IMR-90 (cell line): Measurements from ENCODE around the gene COL5A1. TPM values are rescaled to one million over a fixed set of nuclear protein-coding genes. Genes with fewer than 3 reads are reported as not detected.

ENCODE experiments used
- ATAC-seq: fragments of 200-7000 bp; cut with Tn5 transposase; 2 replicates; pipeline ENCODE4 v1.9.1; 2020; ENCODE audit warnings: low read depth, mild to moderate bottlenecking, moderate library complexity
- BruUV-seq: library from RNA; stranded (reverse); fragments of 400-500 nt; replicated peaks from 2 replicates; lab custom pipeline; 2021; lab: Mats Ljungman, UMichigan
- CTCF ChIA-PET: fragments of 300-600 bp; formaldehyde crosslinking; extraction: SDS; loops from one replicate; lab custom pipeline; 2021; ENCODE audit warnings: antibody characterized with exemption; lab: Yijun Ruan, JAX
- POLR2A ChIA-PET: fragments of 300-600 bp; sonication (Branson Sonifier 250); formaldehyde crosslinking; loops from one replicate; lab custom pipeline; 2022; ENCODE audit warnings: antibody characterized with exemption; ENCODE audit not compliant: unreplicated experiment; lab: Charles Lee
- DNase-seq: peaks from one replicate; pipeline ENCODE4 v3.0.0; 2013
- H2AFZ ChIP-seq: replicated peaks from 2 replicates; pipeline ENCODE3; 2013; ENCODE audit warnings: low read length, mild to moderate bottlenecking; ENCODE audit not compliant: poor library complexity
- H2AK5ac ChIP-seq: 2 replicates; pipeline ENCODE4 v1.6.1; 2013; ENCODE audit warnings: low read depth, low read length, inconsistent platforms
- H2AK9ac ChIP-seq: replicated peaks from 2 replicates; pipeline ENCODE3; 2013; ENCODE audit warnings: mild to moderate bottlenecking, low read depth, low read length, moderate library complexity; ENCODE audit not compliant: poor library complexity
- H2BK120ac ChIP-seq: 2 replicates; pipeline ENCODE4 v1.6.1; 2013; ENCODE audit warnings: low read depth, low read length, inconsistent platforms
- H2BK15ac ChIP-seq: 3 replicates; pipeline ENCODE4 v1.6.1; 2013; ENCODE audit warnings: low read depth, low read length, inconsistent platforms
- H2BK20ac ChIP-seq: 2 replicates; pipeline ENCODE4 v1.6.1; 2013; ENCODE audit warnings: low read depth, mild to moderate bottlenecking, inconsistent platforms, low read length, moderate library complexity
- H2BK5ac ChIP-seq: 2 replicates; pipeline ENCODE4 v1.6.1; 2013; ENCODE audit warnings: mild to moderate bottlenecking, low read depth, low read length, inconsistent platforms; ENCODE audit not compliant: poor library complexity, severe bottlenecking
- H3K14ac ChIP-seq: replicated peaks from 2 replicates; pipeline ENCODE4 v1.6.1; 2013; ENCODE audit warnings: low read depth, low read length, inconsistent platforms
- H3K18ac ChIP-seq: 2 replicates; pipeline ENCODE4 v1.6.1; 2013; ENCODE audit warnings: low read depth, low read length, control low read depth
- H3K23ac ChIP-seq: 2 replicates; pipeline ENCODE4 v1.6.1; 2013; ENCODE audit warnings: low read depth, low read length, inconsistent platforms
- H3K27ac ChIP-seq: 2 replicates; pipeline ENCODE4 v1.5.1; 2013; ENCODE audit warnings: mild to moderate bottlenecking, control low read depth, low read length; ENCODE audit not compliant: insufficient read depth
- H3K27me3 ChIP-seq: 2 replicates; pipeline ENCODE4 v1.6.1; 2013; ENCODE audit warnings: low read length; ENCODE audit not compliant: control insufficient read depth, insufficient read depth
- H3K36me3 ChIP-seq: 2 replicates; pipeline ENCODE4 v1.6.1; 2013; ENCODE audit warnings: low read length, mixed read lengths; ENCODE audit not compliant: control insufficient read depth, insufficient read depth
- H3K4ac ChIP-seq: 2 replicates; pipeline ENCODE4 v1.6.1; 2013; ENCODE audit warnings: low read depth, low read length, inconsistent platforms
- H3K4me1 ChIP-seq: 2 replicates; pipeline ENCODE4 v1.6.1; 2013; ENCODE audit warnings: low read length, mixed read lengths; ENCODE audit not compliant: control insufficient read depth, insufficient read depth
- H3K4me2 ChIP-seq: 2 replicates; pipeline ENCODE4 v1.6.1; 2013; ENCODE audit warnings: low read depth, mild to moderate bottlenecking, control low read depth, low read length, moderate library complexity
- H3K4me3 ChIP-seq: 2 replicates; pipeline ENCODE4 v1.5.1; 2013; ENCODE audit warnings: low read depth, mild to moderate bottlenecking, control low read depth, low read length, moderate library complexity; ENCODE audit not compliant: insufficient read depth
- H3K56ac ChIP-seq: 2 replicates; pipeline ENCODE4 v1.6.1; 2013; ENCODE audit warnings: low read length, inconsistent platforms; ENCODE audit not compliant: insufficient read depth; ENCODE audit errors: extremely low read depth
- H3K79me1 ChIP-seq, 2 experiments: 2 replicates each; pipeline ENCODE4 v1.6.1; 2013; ENCODE audit warnings: low read length in 2 of 2, inconsistent platforms in 1 of 2, low read depth in 1 of 2
- H3K9ac ChIP-seq: 2 replicates; pipeline ENCODE4 v1.6.1; 2013; ENCODE audit warnings: low read depth, low read length, control low read depth
- H3K9me1 ChIP-seq: 2 replicates; pipeline ENCODE4 v1.6.1; 2013; ENCODE audit warnings: low read length, inconsistent platforms; ENCODE audit not compliant: insufficient read depth
- H3K9me3 ChIP-seq: 2 replicates; pipeline ENCODE4 v1.6.1; 2013; ENCODE audit warnings: low read length; ENCODE audit not compliant: control insufficient read depth, insufficient read depth
- H4K20me1 ChIP-seq: 2 replicates; pipeline ENCODE4 v1.6.1; 2013; ENCODE audit warnings: low read length, inconsistent platforms; ENCODE audit not compliant: insufficient read depth
- H4K5ac ChIP-seq: 2 replicates; pipeline ENCODE4 v1.6.1; 2013; ENCODE audit warnings: mild to moderate bottlenecking, low read depth, low read length, control low read depth
- H4K8ac ChIP-seq, 2 experiments: 2 replicates each; pipeline ENCODE4 v1.6.1; 2013; ENCODE audit warnings: low read depth in 2 of 2, low read length in 2 of 2, control low read depth in 1 of 2, inconsistent platforms in 1 of 2
- H4K91ac ChIP-seq: 2 replicates; pipeline ENCODE4 v1.6.1; 2013; ENCODE audit warnings: low read depth, low read length, inconsistent platforms; ENCODE audit not compliant: insufficient read depth
- BHLHE40 ChIP-seq: fragments of 150-350 bp; IDR thresholded peaks from 2 replicates; pipeline ENCODE4 v1.6.1; 2016; ENCODE audit warnings: mild to moderate bottlenecking, low read depth, low read length
- CEBPB ChIP-seq: IDR thresholded peaks from 2 replicates; pipeline ENCODE4 v1.6.1; 2012; ENCODE audit warnings: low read depth, low read length, improper control_type of control experiment
- CHD1 ChIP-seq: IDR thresholded peaks from 2 replicates; pipeline ENCODE4 v1.6.1; 2012; ENCODE audit warnings: low read depth, low read length, improper control_type of control experiment
- FOS ChIP-seq: fragments of 150-350 bp; IDR thresholded peaks from 2 replicates; pipeline ENCODE4 v1.6.1; 2016; ENCODE audit warnings: low read depth, low read length
- MAFK ChIP-seq: IDR thresholded peaks from 2 replicates; pipeline ENCODE4 v1.6.1; 2012; ENCODE audit warnings: low read depth, low read length, improper control_type of control experiment
- MAZ ChIP-seq: IDR thresholded peaks from 2 replicates; pipeline ENCODE4 v1.6.1; 2012; ENCODE audit warnings: low read depth, mild to moderate bottlenecking, low read length, improper control_type of control experiment, moderate library complexity, borderline replicate concordance
- MXI1 ChIP-seq: IDR thresholded peaks from 2 replicates; pipeline ENCODE4 v1.6.1; 2012; ENCODE audit warnings: low read depth, mild to moderate bottlenecking, low read length, moderate library complexity, borderline replicate concordance
- NFE2L2 ChIP-seq: fragments of 150-350 bp; IDR thresholded peaks from 2 replicates; pipeline ENCODE4 v1.6.1; 2016; ENCODE audit warnings: low read depth, mild to moderate bottlenecking, low read length
- POLR2A ChIP-seq: IDR thresholded peaks from 2 replicates; pipeline ENCODE4 v1.6.1; 2012; ENCODE audit warnings: mild to moderate bottlenecking, low read depth, low read length
- RAD21 ChIP-seq: IDR thresholded peaks from 2 replicates; pipeline ENCODE4 v1.6.1; 2012; ENCODE audit warnings: low read length, improper control_type of control experiment
- RCOR1 ChIP-seq: IDR thresholded peaks from 2 replicates; pipeline ENCODE4 v1.6.1; 2012; ENCODE audit warnings: mild to moderate bottlenecking, low read length, improper control_type of control experiment; ENCODE audit not compliant: insufficient replicate concordance
- RFX5 ChIP-seq: IDR thresholded peaks from 2 replicates; pipeline ENCODE4 v1.8.0; 2012; ENCODE audit warnings: low read depth, mild to moderate bottlenecking, low read length, moderate library complexity
- SMC3 ChIP-seq: fragments of 150-350 bp; IDR thresholded peaks from 2 replicates; pipeline ENCODE4 v1.6.1; 2016; ENCODE audit warnings: low read depth, mild to moderate bottlenecking, antibody characterized with exemption, low read length, moderate library complexity
- WGBS, 2 experiments: methylation state at CpG; one replicate each; pipeline versions ENCODE4 v1.1.5 to v1.1.7; 2013; ENCODE audit warnings: missing lambda C conversion rate in 2 of 2; ENCODE audit not compliant: insufficient read length in 1 of 2; ENCODE audit errors: extremely low coverage in 2 of 2; 5-methylcytosine and 5-hydroxymethylcytosine counted together
- dilution Hi-C: fragments of 300-500 bp; cut with HindIII; formaldehyde crosslinking; loops from one replicate; pipeline ENCODE4 v1.14.3; 2018; ENCODE audit warnings: low sequenced_read_pairs; ENCODE audit not compliant: unreplicated experiment
- in situ Hi-C: fragments of 300-500 bp; cut with MboI; formaldehyde crosslinking; loops from 3 replicates; pipeline ENCODE4 v1.14.3; 2019; ENCODE audit warnings: low sequenced_read_pairs, inconsistent platforms, mixed read lengths
- intact Hi-C: fragments of 100-400 bp; cut with micrococcal nuclease; formaldehyde crosslinking; loops from 2 replicates; pipeline ENCODE4 v1.10.0; 2022
- polyA plus RNA-seq, 3 experiments: library from polyadenylated mRNA; depleted of rRNA; stranded (reverse); fragments of >200 nt; gene quantifications; 2 replicates each; pipeline ENCODE4 v1.2.3, GENCODE V29; 2012; ENCODE audit warnings: low replicate concordance in 1 of 3
- total RNA-seq: library from RNA; depleted of rRNA; stranded (reverse); fragments of >200 nt; gene quantifications from 2 replicates; pipeline ENCODE4 v1.2.3, GENCODE V29; 2012
- TF ChIP-seq, protein P1 (sequence below): conservative IDR thresholded peaks from 2 replicates; pipeline ENCODE4 v1.5.1; 2012; ENCODE audit warnings: mild to moderate bottlenecking, low read depth, low read length, improper control_type of control experiment
- TF ChIP-seq, protein P2 (sequence below): fragments of 150-350 bp; IDR thresholded peaks from 2 replicates; pipeline ENCODE4 v1.6.1; 2017; ENCODE audit warnings: mild to moderate bottlenecking, antibody characterized with exemption, low read length, low read depth
- TF ChIP-seq, protein P3 (sequence below): fragments of 150-350 bp; IDR thresholded peaks from 2 replicates; pipeline ENCODE4 v1.6.1; 2016; ENCODE audit warnings: low read depth, mild to moderate bottlenecking, low read length, moderate library complexity, borderline replicate concordance

The COL5A1 gene
- total and polyA plus RNA-seq, 2 of the 4 experiments (the other 2 are of a cell fraction) = 19.2 to 173 TPM

DNA sequence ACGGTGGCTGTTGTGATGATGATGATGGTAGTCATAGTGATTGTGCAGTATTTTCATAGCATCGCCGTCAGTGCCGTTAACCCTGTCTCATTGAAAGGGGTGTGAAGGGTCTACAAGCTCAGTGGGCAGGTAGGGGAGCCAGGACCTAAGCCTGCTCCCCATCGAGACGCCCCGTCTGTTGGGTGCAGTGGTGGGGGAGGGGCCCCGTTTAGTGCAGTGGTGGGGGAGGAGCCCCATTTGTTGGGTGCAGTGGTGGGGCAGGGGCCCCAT, 68.6 kb downstream of the COL5A1 start:
- Histone ChIP-seq H3K9me3 (no peaks in the 10 kb centered on the region), H3K27me3 (no peaks in the 10 kb centered on the region), H2BK5ac (no peak overlapping the region), H2AFZ (no peak overlapping the region), H2AK9ac (no peak overlapping the region), H4K20me1 (peaks cover 95% of the 10 kb centered on the region), H3K4me3 (no peak overlapping the region), H4K91ac (no peak overlapping the region), H2BK15ac (no peak overlapping the region), H4K8ac (no peak overlapping the region), H3K14ac (no peak overlapping the region), H3K4me2 (no peak overlapping the region), H3K27ac (no peak overlapping the region), H3K36me3 (peaks cover 63% of the 10 kb centered on the region), H3K9me1 (peaks cover 27% of the 10 kb centered on the region), H2BK120ac (no peak overlapping the region), H3K56ac (no peak overlapping the region), H3K18ac (no peak overlapping the region), H3K23ac (no peak overlapping the region), H3K79me1 (peaks cover 4 to 88% of the 10 kb centered on the region in 2 experiments; a peak in 3 of 4 replicates), H3K4me1 (peaks cover 24% of the 10 kb centered on the region), H2AK5ac (no peak overlapping the region), H3K4ac (no peak overlapping the region), H3K9ac (no peak overlapping the region), H2BK20ac (no peak overlapping the region), H4K5ac (no peak overlapping the region)
- DNase-seq = no peak
- no TSS peak for BruUV-seq
- in situ Hi-C loops (no loop called here), intact Hi-C loops (no loop called here), dilution Hi-C loops (no loop called here)
- no peak for TF ChIP-seq BHLHE40
- no peak for TF ChIP-seq CHD1
- TF ChIP-seq SMC3 = no peak
- TF ChIP-seq, protein P1, sequence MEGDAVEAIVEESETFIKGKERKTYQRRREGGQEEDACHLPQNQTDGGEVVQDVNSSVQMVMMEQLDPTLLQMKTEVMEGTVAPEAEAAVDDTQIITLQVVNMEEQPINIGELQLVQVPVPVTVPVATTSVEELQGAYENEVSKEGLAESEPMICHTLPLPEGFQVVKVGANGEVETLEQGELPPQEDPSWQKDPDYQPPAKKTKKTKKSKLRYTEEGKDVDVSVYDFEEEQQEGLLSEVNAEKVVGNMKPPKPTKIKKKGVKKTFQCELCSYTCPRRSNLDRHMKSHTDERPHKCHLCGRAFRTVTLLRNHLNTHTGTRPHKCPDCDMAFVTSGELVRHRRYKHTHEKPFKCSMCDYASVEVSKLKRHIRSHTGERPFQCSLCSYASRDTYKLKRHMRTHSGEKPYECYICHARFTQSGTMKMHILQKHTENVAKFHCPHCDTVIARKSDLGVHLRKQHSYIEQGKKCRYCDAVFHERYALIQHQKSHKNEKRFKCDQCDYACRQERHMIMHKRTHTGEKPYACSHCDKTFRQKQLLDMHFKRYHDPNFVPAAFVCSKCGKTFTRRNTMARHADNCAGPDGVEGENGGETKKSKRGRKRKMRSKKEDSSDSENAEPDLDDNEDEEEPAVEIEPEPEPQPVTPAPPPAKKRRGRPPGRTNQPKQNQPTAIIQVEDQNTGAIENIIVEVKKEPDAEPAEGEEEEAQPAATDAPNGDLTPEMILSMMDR = no peak
- TF ChIP-seq NFE2L2 = no peak
- TF ChIP-seq POLR2A = no peak
- TF ChIP-seq CEBPB = no peak
- no peak for TF ChIP-seq MAZ
- TF ChIP-seq MAFK = no peak
- TF ChIP-seq, protein P2, sequence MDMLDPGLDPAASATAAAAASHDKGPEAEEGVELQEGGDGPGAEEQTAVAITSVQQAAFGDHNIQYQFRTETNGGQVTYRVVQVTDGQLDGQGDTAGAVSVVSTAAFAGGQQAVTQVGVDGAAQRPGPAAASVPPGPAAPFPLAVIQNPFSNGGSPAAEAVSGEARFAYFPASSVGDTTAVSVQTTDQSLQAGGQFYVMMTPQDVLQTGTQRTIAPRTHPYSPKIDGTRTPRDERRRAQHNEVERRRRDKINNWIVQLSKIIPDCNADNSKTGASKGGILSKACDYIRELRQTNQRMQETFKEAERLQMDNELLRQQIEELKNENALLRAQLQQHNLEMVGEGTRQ = no peak
- no peak for TF ChIP-seq RFX5
- no peak for TF ChIP-seq FOS
- TF ChIP-seq MXI1 = no peak
- TF ChIP-seq RCOR1 = no peak
- TF ChIP-seq RAD21 = no peak
- TF ChIP-seq, protein P3, sequence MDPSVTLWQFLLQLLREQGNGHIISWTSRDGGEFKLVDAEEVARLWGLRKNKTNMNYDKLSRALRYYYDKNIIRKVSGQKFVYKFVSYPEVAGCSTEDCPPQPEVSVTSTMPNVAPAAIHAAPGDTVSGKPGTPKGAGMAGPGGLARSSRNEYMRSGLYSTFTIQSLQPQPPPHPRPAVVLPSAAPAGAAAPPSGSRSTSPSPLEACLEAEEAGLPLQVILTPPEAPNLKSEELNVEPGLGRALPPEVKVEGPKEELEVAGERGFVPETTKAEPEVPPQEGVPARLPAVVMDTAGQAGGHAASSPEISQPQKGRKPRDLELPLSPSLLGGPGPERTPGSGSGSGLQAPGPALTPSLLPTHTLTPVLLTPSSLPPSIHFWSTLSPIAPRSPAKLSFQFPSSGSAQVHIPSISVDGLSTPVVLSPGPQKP = no peak
- ATAC-seq = no peak
- WGBS, 2 experiments = 88% methylated on average over 3 of the region's 8 CpGs; no CpG with 5 or more reads in 1 of the 2 experiments
- POLR2A ChIA-PET = no interaction called here
- CTCF ChIA-PET = no interaction called here
